ENCODE data around the gene SYCE3. TPM values are rescaled to one million over a fixed set of nuclear protein-coding genes. Genes with fewer than 3 reads are reported as not detected.

SYCE3 gene
- polyA plus RNA-seq, 3 donors, result 1.9 to 3.1 TPM; not detected in 1

DNA sequence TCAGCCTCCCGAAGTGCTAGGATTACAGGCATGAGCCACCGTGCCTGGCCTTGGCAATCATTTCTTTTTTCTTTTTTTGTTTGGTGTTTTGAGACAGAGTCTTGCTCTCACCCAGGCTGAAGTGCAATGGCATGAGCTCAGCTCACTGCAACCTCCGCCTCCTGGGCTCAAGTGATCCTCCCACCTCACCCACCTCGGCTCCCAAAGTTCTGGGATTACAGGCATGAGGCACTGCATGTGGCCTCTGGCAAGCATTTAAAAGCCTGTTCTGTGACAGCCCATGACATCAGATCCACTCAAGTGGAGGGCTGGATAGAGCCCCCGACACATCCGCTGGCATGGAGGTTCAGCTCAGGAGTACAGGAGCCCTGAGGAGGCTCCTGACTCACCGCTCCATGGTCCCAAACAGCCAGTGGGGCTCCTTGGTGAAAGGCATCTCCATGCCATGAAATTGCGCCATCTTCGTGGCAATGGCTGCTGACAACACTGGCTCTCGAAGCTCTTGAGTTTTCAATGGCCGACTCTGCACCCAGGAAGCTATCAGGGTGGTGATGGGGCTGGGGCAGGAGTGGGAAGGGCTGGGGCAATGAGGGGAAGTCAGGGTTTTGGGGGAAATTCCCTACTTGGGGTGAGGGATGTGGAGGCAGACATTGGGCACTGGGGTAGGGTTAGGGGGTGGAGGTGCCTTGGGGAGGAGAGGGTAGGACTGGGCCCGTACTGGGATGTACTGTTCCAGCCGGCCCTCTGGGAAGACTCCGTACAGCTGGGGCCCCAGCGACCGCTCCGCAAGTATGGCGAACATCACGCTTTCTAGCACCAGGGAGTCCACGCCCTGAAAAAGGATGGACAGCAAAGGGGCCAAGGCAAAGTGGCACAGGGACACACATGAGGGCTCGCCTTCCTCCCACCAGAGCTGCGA lies 18.6 kb upstream of the SYCE3 start:
- Mint-ChIP-seq H3K27me3 (ENCODE audit: low read depth in 3 of 3) (peaks cover 6 to 12% (median 12%) of the 10 kb centered on the region in 3 donors), H3K4me3 (peak overlapping the region; percentile 78 to 81)

DNA sequence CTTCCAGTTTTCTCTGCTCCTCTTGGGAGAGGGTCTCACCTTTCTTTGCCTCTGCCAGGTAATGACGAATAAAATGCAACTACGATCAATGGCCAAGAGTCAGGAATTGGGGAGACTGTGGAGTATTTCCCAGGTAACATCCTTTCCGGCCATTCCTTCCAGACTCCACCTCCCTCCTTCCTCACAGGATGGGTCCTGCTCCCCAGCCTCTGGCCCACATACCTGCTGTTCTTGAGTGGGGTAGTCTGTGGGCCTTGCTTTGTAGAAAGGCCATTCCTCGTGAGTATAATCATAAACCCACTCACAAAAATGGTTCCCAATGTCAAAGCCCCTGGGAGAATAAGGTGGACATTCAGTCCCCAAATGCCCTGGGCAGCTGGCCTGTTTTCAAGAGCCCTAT lies 17.0 kb upstream of the SYCE3 start:
- intact Hi-C loops (cut with micrococcal nuclease), result loop anchor here (5.0 kb wide), 5 partner anchors 32 to 72 kb away; partner anchors contain the start of genes SCO2 (in 2 of the 2), ARSA (in 1 of the 2), KLHDC7B (in 1 of the 2) and LMF2 (in 1 of the 2)
- H3K9me3 Mint-ChIP-seq, result no peaks in the 10 kb centered on the region
- no peak overlapping the region for H3K4me3 Mint-ChIP-seq
- no peak overlapping the region for H2AFZ ChIP-seq (ENCODE audit: insufficient read depth, low read depth, low read length, poor library complexity, severe bottlenecking)
- no peaks in the 10 kb centered on the region for H3K27me3 ChIP-seq (ENCODE audit: control insufficient read depth in 2 of 2, insufficient read depth in 2 of 2, low read length in 2 of 2)
- no peak overlapping the region for H3K4me3 ChIP-seq (replicated peaks in 1 of 3; ENCODE audit: low read depth in 2 of 3, low read length in 3 of 3)
- no peak overlapping the region for H3K9ac ChIP-seq (ENCODE audit: insufficient read depth, low read length, poor library complexity, severe bottlenecking)
- peaks cover 2 to 12% (median 8%) of the 10 kb centered on the region in 3 donors for H3K27me3 Mint-ChIP-seq (ENCODE audit: low read depth in 3 of 3)
- H3K27ac Mint-ChIP-seq, result no peak overlapping the region
- H3K4me1 Mint-ChIP-seq, result peaks cover 40% of the 10 kb centered on the region
- DNase-seq, result no peak
- peaks cover 21% of the 10 kb centered on the region for H3K79me2 ChIP-seq (ENCODE audit: insufficient read depth, low read length)
- TF ChIP-seq, protein P1, sequence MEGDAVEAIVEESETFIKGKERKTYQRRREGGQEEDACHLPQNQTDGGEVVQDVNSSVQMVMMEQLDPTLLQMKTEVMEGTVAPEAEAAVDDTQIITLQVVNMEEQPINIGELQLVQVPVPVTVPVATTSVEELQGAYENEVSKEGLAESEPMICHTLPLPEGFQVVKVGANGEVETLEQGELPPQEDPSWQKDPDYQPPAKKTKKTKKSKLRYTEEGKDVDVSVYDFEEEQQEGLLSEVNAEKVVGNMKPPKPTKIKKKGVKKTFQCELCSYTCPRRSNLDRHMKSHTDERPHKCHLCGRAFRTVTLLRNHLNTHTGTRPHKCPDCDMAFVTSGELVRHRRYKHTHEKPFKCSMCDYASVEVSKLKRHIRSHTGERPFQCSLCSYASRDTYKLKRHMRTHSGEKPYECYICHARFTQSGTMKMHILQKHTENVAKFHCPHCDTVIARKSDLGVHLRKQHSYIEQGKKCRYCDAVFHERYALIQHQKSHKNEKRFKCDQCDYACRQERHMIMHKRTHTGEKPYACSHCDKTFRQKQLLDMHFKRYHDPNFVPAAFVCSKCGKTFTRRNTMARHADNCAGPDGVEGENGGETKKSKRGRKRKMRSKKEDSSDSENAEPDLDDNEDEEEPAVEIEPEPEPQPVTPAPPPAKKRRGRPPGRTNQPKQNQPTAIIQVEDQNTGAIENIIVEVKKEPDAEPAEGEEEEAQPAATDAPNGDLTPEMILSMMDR (IDR thresholded peaks at IDR 0.05), result no peak
- peaks cover 0 to 44% of the 10 kb centered on the region in 2 donors for H3K36me3 ChIP-seq (replicated peaks in 1 of 2; ENCODE audit: control insufficient read depth in 1 of 2, insufficient read depth in 2 of 2, low read length in 2 of 2)
- peaks cover 36 to 53% of the 10 kb centered on the region in 2 donors for H3K36me3 Mint-ChIP-seq
- peaks cover 28 to 45% of the 10 kb centered on the region in 2 donors for H3K4me1 ChIP-seq (ENCODE audit: control insufficient read depth in 1 of 2, insufficient read depth in 2 of 2, low read length in 2 of 2)
- H4K20me1 ChIP-seq (ENCODE audit: insufficient read depth, low read length), result peaks cover 37% of the 10 kb centered on the region
- H3K27ac ChIP-seq (ENCODE audit: low read depth in 1 of 2, low read length in 2 of 2), result no peak overlapping the region
- no CpG with 5 or more reads among the region's 4 CpGs for WGBS (ENCODE audit: insufficient coverage)
- no peaks in the 10 kb centered on the region for H3K9me3 ChIP-seq (replicated peaks in 1 of 2; ENCODE audit: control insufficient read depth in 1 of 2, insufficient read depth in 1 of 2, low read length in 2 of 2)
- H3K4me2 ChIP-seq (replicated peaks; ENCODE audit: extremely low read depth, low read length, poor library complexity, severe bottlenecking), result no peak overlapping the region

More for the DNA sequence above, 18.6 kb upstream of the SYCE3 start:
- peak in 1 of 3 donors; percentile 63 for DNase-seq
- H3K36me3 Mint-ChIP-seq, result peaks cover 30 to 40% of the 10 kb centered on the region in 2 donors
- H4K20me1 ChIP-seq (ENCODE audit: insufficient read depth, low read length), result peaks cover 37% of the 10 kb centered on the region
- H3K27me3 ChIP-seq (ENCODE audit: control insufficient read depth in 2 of 2, insufficient read depth in 2 of 2, low read length in 2 of 2), result no peaks in the 10 kb centered on the region
- 89% methylated on average over 17 of the region's 22 CpGs for WGBS (ENCODE audit: insufficient coverage)
- H2AFZ ChIP-seq (ENCODE audit: insufficient read depth, low read depth, low read length, poor library complexity, severe bottlenecking), result no peak overlapping the region
- peaks cover 40% of the 10 kb centered on the region for H3K4me1 Mint-ChIP-seq
- peaks cover 28 to 45% of the 10 kb centered on the region in 2 donors for H3K4me1 ChIP-seq (ENCODE audit: control insufficient read depth in 1 of 2, insufficient read depth in 2 of 2, low read length in 2 of 2)
- peak overlapping the region; percentile 39 to 82 (median 50) for H3K4me3 ChIP-seq (replicated peaks in 1 of 3; ENCODE audit: low read depth in 2 of 3, low read length in 3 of 3)
- H3K9ac ChIP-seq (ENCODE audit: insufficient read depth, low read length, poor library complexity, severe bottlenecking), result peak overlapping the region; percentile 93
- peak overlapping the region; percentile 49 to 89 (median 79) for H3K27ac Mint-ChIP-seq
- H3K79me2 ChIP-seq (ENCODE audit: insufficient read depth, low read length), result peaks cover 21% of the 10 kb centered on the region
- H3K27ac ChIP-seq (ENCODE audit: low read depth in 1 of 2, low read length in 2 of 2), result peak overlapping the region; percentile 83 to 92
- peaks cover 0 to 33% of the 10 kb centered on the region in 2 donors for H3K36me3 ChIP-seq (replicated peaks in 1 of 2; ENCODE audit: control insufficient read depth in 1 of 2, insufficient read depth in 2 of 2, low read length in 2 of 2)
- TF ChIP-seq, protein P1 (IDR thresholded peaks at IDR 0.05), result no peak
- peak overlapping the region; percentile 93 for H3K4me2 ChIP-seq (replicated peaks; ENCODE audit: extremely low read depth, low read length, poor library complexity, severe bottlenecking)
- intact Hi-C loops (cut with micrococcal nuclease), result loop anchor here (5.0 kb wide), 4 partner anchors 34 to 74 kb away; partner anchors contain the start of genes SCO2 (in 2 of the 2), ARSA (in 1 of the 2), KLHDC7B (in 1 of the 2) and LMF2 (in 1 of the 2)
- H3K9me3 Mint-ChIP-seq, result no peaks in the 10 kb centered on the region
- H3K9me3 ChIP-seq (replicated peaks in 1 of 2; ENCODE audit: control insufficient read depth in 1 of 2, insufficient read depth in 1 of 2, low read length in 2 of 2), result no peaks in the 10 kb centered on the region

Data from CD14-positive monocyte (primary cell).